Measurements from ENCODE around the gene C17orf78. TPM values are rescaled to one million over a fixed set of nuclear protein-coding genes. Genes with fewer than 3 reads are reported as not detected.

Gene C17orf78
- total RNA-seq, 1 experiment from 2014 or later: not detected

GRCh38 chr17:37373530-37374159 is 2.1 kb upstream of the C17orf78 start (continued):
- TF ChIP-seq, protein P1, sequence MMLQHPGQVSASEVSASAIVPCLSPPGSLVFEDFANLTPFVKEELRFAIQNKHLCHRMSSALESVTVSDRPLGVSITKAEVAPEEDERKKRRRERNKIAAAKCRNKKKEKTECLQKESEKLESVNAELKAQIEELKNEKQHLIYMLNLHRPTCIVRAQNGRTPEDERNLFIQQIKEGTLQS (IDR thresholded peaks at IDR 0.05): no peak
- TF ChIP-seq CEBPB (IDR thresholded peaks at IDR 0.05; ENCODE audit: low read depth) (no peak), TCF7L2 (IDR thresholded peaks at IDR 0.05; ENCODE audit: borderline replicate concordance, extremely low read depth, insufficient read depth, insufficient read length) (no peak)

DNA sequence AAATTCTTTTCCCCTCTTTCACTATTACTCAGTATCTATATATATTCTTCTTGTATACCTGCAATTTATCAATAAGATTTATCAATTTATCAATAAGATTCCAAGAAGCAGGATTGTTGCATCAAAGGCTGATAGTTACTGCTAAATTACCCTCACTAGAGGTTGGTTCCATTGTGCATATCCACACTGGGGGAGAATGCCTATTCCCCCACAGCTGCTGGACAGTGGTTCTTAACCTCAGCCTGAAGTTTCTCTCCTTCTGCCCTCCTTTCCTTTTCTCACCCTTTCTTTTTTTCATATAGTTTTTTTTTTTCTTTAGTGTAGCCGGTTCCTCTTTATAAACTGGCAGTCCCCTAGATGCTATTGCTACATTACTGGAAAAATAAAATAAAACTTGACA is 6.3 kb downstream of the C17orf78 start:
- Histone ChIP-seq H3K9ac (ENCODE audit: low read length) (no peak overlapping the region), H3K4me2 (ENCODE audit: low read length) (no peak overlapping the region), H3K36me3 (ENCODE audit: control insufficient read depth in 1 of 2, insufficient read depth in 2 of 2, low read length in 2 of 2) (no peaks in the 10 kb centered on the region), H3K27ac (ENCODE audit: low read depth, low read length) (no peak overlapping the region), H3K4me1 (ENCODE audit: control insufficient read depth in 1 of 2, insufficient read depth in 2 of 2, low read length in 2 of 2) (no peaks in the 10 kb centered on the region), H3K9me2 (ENCODE audit: insufficient read depth) (no peaks in the 10 kb centered on the region), H3K9me3 (ENCODE audit: control insufficient read depth in 1 of 2, insufficient read depth in 1 of 2, low read depth in 1 of 2, low read length in 2 of 2) (no peaks in the 10 kb centered on the region), H4K20me1 (ENCODE audit: insufficient read depth) (no peaks in the 10 kb centered on the region), H3K27me3 (ENCODE audit: insufficient read depth, low read length) (no peaks in the 10 kb centered on the region), H2AFZ (ENCODE audit: low read depth, low read length, poor library complexity, severe bottlenecking) (no peak overlapping the region), H3K79me2 (ENCODE audit: insufficient read depth, low read length) (no peaks in the 10 kb centered on the region), H3K4me3 (replicated peaks in 1 of 2; ENCODE audit: low read depth in 1 of 2, low read length in 2 of 2) (no peak overlapping the region)
- intact Hi-C loops (cut with micrococcal nuclease): no loop called here
- ChIA-PET RAD21 (ENCODE audit: low non-redundant PET in 1 of 2, low total read pairs in 2 of 2, uncharacterized antibody in 2 of 2, unreplicated experiment in 2 of 2) (no interaction called here), CTCF (interaction anchor here (2.5 kb wide), 1 partner anchor 9 kb away, joined by 12 read pairs; no protein-coding TSS in a partner anchor), POLR2A (no interaction called here)
- ATAC-seq (no peak), DNase-seq (ENCODE audit: low read depth, low spot score) (no peak)
- no TSS peak for BruUV-seq (replicated peaks)
- TF ChIP-seq ELF1 (IDR thresholded peaks at IDR 0.05; ENCODE audit: borderline replicate concordance, low read depth) (no peak), SIN3A (IDR thresholded peaks at IDR 0.05; ENCODE audit: low read depth) (no peak), CEBPB (IDR thresholded peaks at IDR 0.05; ENCODE audit: low read depth) (no peak), EZH2phosphoT487 (IDR thresholded peaks at IDR 0.05; ENCODE audit: borderline replicate concordance) (no peak), SRF (IDR thresholded peaks at IDR 0.05; ENCODE audit: low read depth) (no peak), TCF7L2 (IDR thresholded peaks at IDR 0.05; ENCODE audit: borderline replicate concordance, extremely low read depth, insufficient read depth, insufficient read length) (no peak), POLR2A (IDR thresholded peaks at IDR 0.05; ENCODE audit: borderline replicate concordance, extremely low read depth, insufficient read depth, insufficient read length) (no peak), ZFX (IDR thresholded peaks at IDR 0.05) (no peak), FOSL1 (IDR thresholded peaks at IDR 0.05; ENCODE audit: low read depth) (no peak), YY1 (IDR thresholded peaks at IDR 0.05; ENCODE audit: extremely low read depth, insufficient replicate concordance, low read depth, low read length) (no peak), SP1 (IDR thresholded peaks at IDR 0.05; ENCODE audit: low read depth) (no peak), POLR2AphosphoS5 (IDR thresholded peaks at IDR 0.05; ENCODE audit: low read depth, low read length) (no peak), EZH2 (IDR thresholded peaks at IDR 0.05) (no peak)
- TF ChIP-seq, protein P2, sequence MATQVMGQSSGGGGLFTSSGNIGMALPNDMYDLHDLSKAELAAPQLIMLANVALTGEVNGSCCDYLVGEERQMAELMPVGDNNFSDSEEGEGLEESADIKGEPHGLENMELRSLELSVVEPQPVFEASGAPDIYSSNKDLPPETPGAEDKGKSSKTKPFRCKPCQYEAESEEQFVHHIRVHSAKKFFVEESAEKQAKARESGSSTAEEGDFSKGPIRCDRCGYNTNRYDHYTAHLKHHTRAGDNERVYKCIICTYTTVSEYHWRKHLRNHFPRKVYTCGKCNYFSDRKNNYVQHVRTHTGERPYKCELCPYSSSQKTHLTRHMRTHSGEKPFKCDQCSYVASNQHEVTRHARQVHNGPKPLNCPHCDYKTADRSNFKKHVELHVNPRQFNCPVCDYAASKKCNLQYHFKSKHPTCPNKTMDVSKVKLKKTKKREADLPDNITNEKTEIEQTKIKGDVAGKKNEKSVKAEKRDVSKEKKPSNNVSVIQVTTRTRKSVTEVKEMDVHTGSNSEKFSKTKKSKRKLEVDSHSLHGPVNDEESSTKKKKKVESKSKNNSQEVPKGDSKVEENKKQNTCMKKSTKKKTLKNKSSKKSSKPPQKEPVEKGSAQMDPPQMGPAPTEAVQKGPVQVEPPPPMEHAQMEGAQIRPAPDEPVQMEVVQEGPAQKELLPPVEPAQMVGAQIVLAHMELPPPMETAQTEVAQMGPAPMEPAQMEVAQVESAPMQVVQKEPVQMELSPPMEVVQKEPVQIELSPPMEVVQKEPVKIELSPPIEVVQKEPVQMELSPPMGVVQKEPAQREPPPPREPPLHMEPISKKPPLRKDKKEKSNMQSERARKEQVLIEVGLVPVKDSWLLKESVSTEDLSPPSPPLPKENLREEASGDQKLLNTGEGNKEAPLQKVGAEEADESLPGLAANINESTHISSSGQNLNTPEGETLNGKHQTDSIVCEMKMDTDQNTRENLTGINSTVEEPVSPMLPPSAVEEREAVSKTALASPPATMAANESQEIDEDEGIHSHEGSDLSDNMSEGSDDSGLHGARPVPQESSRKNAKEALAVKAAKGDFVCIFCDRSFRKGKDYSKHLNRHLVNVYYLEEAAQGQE (IDR thresholded peaks at IDR 0.05; ENCODE audit: low read depth): no peak

All from HCT116 (cell line).